C1 segment of cervical spinal cord (tissue), 14 donors: ENCODE data around the gene KMT2A.
"Not testable (repeated sequence)": the region's sequence is repeated elsewhere in the genome, so short reads cannot be mapped to it uniquely, and the experiment has no call there.

Experiments used
- DNase-seq, 14 donors: peaks; one replicate each; lab custom pipeline; 2025; lab: John Stamatoyannopoulos, UW

KMT2A gene

DNA sequence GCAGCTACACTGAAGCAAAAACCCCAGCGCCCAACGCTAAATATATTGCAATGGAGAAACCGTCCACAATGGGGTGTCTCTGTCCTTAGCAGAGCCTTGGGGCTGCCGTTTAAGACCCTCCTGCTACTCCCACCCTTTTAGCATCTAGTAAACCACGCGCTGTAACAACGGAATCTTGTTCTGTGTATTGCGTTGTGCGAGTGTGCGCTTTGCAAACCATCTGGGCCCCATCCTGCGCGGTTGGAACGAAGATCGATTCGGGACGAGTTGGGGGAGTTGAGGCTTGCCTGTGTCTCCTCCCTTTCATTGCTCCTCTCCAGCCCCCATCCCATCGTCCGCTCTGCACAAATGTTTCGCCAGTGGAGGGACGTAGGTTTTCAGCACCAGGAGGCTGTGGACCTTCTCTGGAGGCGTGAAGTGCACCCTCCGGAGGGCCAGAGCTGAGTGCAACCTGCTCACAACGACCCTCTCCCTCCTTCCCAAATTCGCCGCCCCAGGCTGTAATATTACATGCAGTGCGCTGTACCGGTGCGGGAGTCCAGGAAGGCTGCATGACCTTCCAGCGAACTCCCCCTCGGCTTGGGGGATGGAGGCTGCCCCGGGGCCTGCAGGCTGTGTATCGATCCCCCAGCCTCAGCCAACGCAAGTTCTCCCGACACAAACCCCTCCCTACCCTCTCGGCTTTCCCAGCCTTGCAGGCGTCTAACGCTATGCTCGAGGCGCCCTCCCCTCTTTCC is 1.6 kb upstream of the KMT2A start:
- peak in 9 of 14 donors; percentile 15 to 54 (median 31) for DNase-seq

DNA sequence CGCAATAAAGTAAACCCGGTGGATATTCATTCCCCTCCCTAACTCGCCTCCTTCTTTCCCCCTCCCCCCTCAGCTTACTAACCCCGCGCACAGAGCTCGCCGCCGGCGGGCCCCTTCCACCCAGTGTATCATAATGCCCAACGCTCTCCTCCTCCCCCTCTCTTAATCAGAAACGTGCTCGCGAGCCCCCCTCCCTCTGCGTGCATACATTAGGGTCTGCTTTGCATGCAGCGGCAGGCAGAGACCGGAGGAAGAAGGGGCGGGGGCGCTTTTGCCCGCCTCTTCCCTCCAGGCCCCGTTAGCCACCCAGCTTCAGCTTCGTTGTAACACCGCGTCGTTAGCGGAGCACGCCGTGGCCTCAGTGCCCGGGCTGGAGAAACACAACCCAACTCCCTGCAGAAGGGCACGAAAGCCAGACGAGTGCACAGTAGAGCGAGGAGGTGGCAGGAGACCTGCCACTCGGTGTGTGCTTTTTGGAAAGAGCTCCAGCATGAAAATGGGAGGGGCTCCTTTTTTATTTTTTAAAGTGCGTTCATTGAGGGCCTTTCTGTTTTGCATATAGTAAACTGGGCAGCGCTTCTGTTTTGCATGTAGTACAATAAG is 901 bp upstream of the KMT2A start:
- DNase-seq: peak in 9 of 14 donors; percentile 47 to 82 (median 70)

DNA sequence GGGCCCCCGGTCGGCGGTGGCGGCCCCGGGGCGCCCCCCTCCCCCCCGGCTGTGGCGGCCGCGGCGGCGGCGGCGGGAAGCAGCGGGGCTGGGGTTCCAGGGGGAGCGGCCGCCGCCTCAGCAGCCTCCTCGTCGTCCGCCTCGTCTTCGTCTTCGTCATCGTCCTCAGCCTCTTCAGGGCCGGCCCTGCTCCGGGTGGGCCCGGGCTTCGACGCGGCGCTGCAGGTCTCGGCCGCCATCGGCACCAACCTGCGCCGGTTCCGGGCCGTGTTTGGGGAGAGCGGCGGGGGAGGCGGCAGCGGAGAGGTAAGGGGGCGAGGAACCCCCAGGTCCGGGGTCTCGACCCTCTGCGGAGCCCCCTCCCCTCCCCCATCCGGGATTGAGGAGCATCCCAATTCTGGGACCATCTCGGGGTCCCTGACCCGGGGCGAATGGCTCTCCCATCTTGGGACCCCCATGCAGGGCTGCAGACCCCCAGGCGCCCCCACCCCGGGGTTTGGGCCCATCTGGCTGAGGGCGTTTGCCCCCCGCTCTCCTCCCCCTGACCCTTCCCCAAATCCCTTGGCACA is 431 bp downstream of the KMT2A start:
- peak in 4 of 14 donors; percentile 23 to 49 (median 41) for DNase-seq

DNA sequence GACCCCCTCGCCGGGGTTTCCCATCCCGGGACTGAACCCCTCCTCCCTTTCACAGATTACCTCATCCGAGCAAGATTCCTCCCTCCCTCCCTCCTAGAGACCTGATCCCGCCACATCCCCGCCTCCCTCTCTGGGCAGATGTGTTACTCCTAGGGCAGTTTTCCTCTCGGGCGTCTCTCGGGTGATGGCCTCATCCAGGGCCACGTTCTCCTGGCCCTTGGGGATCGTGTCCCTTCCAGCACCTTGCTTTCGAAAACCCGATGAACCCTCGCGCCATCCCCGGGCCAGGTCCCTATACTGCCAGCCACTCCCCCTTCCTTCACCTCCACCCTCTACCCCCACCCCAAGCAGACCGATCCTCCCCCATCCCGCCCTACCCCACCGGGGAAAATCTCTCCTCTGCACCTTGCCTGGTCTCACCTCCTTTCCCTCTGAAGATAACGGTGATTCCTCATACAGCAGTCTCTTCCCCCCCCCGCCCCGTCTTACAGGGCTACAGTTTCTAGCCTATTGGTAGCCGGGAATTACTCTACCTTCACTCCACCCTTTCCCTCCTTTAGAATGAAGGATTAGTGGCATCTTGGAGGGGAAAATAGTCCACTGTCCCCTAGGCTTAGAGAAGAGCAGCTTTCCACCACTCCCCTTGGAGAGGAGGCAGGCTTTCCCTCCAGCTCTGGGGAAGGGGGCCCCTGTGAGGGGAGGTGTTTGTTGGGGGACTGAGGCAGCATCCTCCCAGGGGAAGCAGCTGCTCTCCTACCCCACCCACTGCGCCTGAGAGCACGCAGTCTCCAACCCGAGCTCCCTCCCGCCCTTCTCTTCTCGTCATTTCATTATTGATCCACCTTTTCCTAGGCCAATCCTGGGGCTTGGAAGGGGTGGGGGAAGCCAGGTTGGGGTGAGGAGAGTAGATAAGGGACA is 1.2 kb downstream of the KMT2A start:
- DNase-seq: peak in 10 of 14 donors; percentile 27 to 56 (median 44)

DNA sequence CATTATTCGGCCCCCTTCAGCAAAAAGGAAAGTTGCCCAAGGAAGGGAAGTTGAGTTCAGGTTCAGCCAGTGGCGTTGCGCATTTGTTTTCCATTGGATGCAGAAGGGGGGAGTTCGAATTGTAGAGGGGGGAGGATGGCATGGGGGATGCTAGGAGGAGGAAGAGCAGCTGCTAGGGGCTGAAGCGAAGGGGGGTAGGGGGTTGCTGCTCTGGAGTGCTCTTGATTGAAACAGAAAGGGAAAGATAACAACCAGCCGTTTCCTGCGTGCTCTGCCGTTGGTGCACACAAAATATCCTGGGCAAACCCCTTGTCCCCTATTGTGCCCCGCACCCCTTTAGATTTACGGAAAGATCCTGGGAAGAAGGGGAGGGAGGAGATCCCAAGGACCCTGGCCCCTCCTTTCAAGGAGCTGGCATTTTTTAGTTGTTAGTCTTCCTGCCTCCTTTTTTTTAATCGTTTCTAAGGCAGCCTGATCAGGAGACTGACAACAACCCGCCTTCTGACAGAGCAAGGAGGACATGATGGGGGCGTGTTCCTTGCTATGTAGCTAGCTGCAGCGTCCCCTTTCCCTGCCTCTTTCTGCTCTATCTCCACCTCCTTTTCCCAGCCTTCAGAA is 2.1 kb downstream of the KMT2A start:
- peak in 9 of 14 donors; percentile 7 to 63 (median 30) for DNase-seq

DNA sequence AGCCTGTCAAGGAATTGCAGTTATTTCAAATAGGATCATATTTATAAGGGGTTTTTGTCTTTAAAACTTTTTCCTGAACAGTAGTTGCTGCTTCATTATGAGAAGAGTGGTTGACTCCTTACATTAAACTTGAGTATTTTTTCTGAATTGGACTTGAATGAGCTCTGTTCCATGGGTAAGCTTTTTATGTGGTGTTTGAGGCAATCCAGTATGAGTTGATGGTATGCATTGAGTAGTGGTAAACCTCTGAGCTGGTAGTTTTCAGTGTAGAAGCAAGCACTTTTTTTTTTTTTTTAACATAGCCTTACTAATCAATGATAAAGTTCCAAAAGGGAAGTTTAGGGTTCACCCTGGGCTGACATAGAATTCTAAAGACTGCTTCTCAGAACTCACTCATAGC is 3.4 kb downstream of the KMT2A start:
- DNase-seq: no peak

DNA sequence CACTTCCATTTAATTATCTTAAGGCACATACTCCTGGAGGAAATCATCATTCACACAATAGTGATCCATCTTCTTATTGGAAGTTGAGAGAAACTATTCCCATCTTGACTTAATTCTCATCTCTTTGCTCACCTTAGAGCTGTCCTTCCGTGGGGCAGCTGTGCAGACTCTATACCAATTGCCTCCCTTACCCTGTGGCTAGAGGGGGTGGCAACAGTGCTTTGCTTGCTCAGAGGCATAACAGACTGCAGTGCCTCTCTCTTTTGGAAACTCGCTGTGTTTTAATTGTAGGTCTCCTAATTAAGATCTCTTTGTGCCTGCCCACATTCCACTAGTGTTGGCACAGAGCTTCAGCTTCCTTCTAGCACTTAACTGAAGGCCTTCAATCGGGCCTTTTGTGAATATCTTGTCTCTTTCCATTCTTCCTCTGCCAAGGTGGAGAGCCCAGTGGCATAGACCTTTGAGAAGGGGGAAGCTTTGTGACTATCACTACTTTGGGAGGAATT is 5.5 kb downstream of the KMT2A start:
- peak in 1 of 14 donors; percentile 3 for DNase-seq

DNA sequence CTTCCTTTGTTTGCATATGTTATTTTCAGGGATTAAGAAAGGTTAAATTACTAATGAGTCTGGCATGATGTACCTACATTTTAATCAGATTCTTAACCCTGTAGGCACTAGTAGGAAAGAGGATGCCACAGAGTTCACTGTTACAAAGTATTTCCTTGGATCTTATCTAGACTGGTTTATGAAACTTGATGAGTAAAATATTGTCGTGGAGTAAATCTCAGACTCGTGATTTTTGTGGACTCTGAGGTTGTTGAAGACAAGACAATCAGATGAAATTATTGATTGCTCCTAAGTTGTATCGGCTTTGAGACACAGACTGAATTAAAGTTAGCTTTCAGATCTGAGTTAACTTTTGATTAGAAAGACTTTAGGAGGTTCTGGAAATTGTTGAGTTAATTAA is 6.0 kb downstream of the KMT2A start:
- DNase-seq: no peak

DNA sequence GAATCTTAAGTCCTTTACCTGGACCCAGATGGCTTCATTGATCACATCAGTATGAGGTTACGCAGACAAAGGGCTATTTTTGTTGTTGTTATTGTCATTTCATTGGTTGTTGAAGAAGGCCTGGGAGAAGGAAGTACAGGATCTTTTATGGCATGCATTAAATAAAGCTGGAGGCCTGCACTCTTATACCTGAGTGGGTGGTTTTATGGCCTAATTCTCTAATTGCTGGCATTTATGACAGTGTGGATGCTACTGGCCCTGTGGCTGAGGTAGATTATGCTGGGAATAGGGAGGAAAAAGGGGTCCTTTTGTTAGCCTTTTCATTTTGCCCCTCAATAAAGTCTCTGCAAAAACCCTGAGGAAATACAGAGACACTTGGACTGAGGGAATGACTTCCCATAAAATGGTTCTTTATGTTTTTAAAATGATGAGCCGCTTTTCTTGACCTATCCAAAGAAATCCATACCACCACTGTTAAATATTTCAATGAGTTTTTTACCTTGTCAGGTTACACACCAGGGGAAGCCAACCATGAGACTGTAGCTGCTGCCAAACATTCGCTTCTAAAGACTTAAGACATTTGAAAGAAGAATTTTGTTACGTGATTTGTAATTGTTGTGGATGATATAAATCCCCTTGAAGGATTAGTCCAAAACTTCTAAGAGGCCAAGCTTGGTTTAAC is 6.8 kb downstream of the KMT2A start:
- DNase-seq: no peak

DNA sequence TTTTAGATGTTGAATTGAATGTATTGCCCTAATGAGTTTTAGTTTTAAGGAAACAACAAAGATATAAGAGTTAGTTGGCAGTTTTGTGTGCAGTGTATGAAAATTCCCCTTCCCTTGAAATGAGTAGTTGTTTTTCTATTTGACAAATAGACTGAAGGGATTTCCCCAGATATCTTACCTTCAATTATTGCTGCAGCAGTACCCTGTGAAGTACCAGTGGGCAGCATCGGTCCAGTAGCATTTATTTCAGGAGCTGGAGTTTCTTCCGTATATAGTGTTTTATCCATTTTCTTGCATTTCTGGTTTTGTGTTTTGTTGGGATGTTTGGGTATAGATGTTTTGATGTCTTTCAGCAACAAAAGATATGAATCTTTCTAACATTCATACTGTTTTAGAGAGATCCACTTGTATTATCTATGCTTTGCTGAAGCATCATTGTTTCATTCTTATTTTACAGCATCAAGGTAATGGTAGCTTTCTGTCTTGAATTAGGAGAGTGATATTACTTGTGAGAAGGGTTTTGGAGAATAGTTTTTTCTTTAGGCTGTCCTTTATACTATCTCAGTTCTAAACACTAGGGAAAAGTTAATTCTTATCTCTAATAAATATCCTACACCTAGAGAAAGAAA is 7.4 kb downstream of the KMT2A start:
- DNase-seq: no peak

DNA sequence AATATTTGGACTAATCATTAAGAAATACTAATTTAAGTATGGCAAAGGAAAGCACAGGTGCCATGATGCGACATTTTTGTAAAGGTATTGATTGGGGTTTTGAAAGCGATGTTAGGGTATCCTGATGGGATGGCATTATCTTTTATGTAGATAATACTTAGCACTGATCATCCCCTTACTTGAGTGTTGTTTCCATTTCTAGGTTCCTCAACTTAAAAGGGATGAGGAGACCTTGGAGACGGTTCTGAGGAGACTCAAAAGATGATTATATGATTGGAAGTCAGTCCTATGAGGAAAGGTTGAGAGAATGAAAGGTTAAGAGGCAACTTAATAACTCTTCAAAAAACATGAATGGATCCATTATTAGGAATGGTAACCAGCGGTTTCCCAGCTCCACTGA is 11.1 kb downstream of the KMT2A start:
- DNase-seq: no peak

DNA sequence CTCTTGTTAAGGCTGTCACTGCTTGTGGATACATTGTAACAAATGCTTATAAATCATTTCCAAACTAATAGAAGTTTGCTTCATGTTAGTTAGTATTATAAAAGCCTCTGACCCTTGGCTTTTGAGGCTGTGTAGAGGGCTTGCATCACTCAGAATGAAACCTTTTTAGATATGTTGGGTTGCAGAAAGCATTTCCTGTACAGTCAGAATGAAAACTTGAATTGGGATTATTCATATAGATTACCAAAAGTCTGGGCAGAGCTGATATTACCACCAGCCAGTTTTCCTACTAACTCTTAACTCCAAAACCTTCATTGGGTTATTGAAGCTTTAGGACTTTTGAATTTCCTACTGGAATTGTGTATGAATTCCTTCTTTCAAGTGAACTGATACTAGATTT is 12.0 kb downstream of the KMT2A start:
- DNase-seq: no peak

DNA sequence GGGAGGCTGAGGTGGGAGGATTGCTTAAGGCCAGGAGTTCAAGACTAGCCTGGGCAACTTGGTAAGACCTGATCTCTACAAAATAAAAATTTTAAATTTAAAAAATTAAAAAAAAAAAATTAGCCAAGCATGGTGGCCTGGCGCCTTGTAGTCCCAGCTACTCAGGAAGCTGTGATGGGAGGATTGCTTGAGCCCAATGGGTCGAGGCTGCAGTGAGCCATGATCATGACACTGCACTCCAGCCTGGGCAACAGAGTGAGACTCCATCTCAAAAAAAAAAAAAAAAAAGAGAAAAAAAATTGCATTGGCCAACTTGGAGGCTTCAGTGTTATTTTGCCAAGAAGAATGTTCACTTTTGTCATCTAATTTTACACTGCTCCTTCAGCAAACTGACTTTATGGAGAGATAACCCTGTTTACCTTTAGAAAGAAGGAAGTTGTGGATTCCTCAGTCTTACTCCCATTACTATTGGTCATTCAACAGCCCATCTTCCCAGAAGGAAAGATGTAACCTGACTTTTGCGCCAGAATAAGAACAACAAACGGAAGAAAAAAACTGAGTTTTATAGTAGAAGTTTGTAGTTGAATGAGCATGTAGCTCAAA is 13.1 kb downstream of the KMT2A start:
- no peak for DNase-seq

DNA sequence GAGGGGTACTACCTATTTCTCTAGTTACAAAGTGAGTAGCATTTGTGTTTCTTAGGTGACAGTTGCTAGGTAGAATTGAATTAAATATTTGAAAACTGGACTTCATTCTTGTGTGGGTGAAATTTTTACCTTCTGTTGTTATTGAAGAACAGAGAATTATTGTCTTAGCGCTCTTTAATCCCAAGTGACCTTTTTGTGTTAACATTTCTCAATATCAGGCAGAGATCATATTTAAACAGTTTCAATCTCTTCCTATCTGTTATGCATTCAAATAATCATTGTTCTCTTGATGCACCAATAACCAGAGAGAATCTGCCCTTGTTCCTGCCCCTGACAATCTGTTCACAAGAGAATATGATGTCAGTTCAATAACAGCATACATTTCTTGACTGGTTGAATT is 14.2 kb downstream of the KMT2A start:
- DNase-seq: no peak

DNA sequence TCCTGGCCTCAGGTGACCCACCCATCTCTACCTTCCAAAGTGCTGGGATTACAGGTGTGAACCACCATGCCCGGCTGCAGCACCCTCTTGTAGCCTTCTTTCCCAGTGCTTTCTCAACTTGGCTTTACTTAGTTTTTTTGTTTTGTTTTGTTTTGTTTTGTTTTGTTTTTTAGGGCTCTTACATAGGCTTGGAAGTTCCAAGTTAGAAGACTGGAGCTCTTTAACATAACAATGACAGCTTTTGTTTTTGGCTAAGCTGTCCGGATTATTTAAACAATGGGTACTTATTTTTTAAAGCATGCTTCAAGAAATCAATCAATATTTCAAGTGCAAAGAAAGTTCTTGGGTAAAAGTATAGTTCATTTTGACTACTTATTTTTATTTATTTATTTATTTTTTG is 25.9 kb downstream of the KMT2A start:
- DNase-seq: no peak

DNA sequence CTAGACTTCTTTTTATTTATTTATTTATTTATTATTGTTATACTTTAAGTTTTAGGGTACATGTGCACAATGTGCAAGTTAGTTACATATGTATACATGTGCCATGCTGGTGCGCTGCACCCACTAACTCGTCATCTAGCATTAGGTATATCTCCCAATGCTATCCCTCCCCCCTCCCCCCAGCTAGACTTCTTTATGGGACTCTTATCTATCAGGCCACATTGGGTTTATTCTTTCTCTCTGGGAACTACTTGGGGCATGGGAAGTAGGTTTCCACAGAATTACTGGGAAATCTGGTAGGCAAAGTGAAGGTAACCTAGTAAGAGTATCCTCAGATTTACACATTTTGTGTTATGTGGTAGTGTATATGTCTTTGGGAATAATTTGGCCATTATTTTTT is 32.7 kb downstream of the KMT2A start:
- not testable (repeated sequence) for DNase-seq

DNA sequence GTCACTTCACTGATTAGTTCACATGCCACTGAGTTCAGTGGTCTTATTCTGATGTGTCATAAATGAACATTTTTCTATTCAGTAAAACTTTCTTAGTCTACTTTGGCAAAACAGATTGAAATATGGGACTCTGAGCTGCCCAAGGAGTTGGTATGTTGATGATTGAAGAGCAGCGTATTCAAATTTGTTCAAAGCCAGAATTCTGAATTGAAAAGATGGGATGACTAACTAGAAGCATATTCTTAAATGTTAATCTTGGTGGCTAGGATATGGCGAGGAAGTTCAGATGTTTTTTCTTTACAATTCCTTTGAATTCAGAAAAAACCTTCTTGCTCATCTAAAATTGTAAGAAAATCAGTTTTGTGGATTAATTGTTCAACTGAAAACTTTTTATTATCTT is 34.7 kb downstream of the KMT2A start:
- no peak for DNase-seq

DNA sequence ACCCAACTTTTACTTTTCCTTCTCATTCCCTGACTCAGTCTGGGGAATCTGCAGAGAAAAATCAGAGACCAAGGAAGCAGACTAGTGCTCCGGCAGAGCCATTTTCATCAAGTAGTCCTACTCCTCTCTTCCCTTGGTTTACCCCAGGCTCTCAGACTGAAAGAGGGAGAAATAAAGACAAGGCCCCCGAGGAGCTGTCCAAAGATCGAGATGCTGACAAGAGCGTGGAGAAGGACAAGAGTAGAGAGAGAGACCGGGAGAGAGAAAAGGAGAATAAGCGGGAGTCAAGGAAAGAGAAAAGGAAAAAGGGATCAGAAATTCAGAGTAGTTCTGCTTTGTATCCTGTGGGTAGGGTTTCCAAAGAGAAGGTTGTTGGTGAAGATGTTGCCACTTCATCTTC is 37.2 kb downstream of the KMT2A start:
- no peak for DNase-seq

DNA sequence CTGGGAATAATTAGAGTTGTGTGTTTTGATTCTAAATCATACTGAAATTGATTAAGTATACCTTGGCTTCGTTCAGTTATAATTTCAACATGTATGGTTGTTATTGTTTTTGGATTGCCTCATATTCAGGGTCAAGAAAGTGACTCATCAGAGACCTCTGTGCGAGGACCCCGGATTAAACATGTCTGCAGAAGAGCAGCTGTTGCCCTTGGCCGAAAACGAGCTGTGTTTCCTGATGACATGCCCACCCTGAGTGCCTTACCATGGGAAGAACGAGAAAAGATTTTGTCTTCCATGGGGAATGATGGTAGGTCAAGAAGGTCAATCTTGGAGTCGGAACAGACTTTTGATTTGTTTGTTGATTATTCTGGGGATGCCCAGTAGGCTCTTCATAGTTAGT is 40.4 kb downstream of the KMT2A start:
- DNase-seq: no peak

DNA sequence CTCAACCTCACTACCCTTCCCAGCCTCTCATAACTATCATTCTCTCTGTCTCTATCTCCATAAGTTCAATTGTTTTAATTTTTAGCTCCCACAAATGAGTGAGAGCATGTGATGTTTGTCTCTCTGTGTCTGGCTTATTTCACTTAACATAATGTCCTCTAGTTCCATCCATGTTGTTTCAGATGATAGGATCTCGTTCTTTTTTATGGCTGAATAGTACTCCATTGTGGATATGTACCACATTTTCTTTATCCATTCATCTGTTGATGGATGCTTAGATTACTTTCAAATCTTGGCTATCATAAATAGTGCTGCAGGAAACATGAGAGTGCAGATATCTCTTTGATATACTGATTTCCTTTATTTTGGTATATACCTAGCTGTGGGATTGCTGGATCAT is 44.9 kb downstream of the KMT2A start:
- DNase-seq: not testable (repeated sequence)
